ENCODE data around the gene PARK7. TPM values are rescaled to one million over a fixed set of nuclear protein-coding genes. Genes with fewer than 3 reads are reported as not detected.

The PARK7 gene
- total RNA-seq, 2 experiments from 2014 or later = 138 to 306 TPM

DNA sequence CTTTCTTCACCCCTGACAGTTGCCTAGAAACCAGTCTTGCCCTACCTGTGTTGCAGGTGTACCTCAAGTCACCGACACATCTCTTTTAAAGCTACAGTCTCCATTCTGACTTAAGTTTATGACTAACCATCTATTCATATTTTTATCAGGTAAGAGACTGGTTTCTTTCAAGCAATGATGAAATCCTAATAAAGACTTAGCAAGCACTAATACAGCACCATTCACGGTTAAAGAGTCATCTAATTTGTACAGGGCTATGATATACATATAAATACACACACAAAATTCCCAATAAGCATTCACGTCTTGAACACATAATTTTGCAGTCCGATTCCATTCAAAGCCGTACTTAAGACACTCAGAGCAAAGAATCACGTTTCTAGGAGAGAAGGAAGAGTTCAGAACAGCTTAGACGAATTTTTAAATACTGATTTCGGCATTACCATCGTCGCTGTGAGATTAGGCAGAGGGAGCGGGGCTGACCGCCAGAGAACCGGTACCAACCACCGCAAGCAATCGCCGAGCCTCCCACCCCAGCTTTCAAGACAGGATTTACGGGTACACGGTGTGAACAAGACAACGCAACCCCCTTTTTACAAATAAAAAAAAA, 63.7 kb downstream of the PARK7 start:
- no TSS peak for BruUV-seq (replicated peaks)
- ChIA-PET CTCF (ENCODE audit: unreplicated experiment) (no interaction called here), POLR2A (no interaction called here)
- Histone ChIP-seq H3K36me3 (ENCODE audit: insufficient read depth, low read length) (no peaks in the 10 kb centered on the region), H3K79me2 (ENCODE audit: insufficient read depth, low read depth, low read length) (no peaks in the 10 kb centered on the region), H3K4me2 (ENCODE audit: low read length) (no peak overlapping the region), H3K9me2 (ENCODE audit: insufficient read depth, low read length) (no peaks in the 10 kb centered on the region), H3K9me3 (ENCODE audit: low read length) (no peaks in the 10 kb centered on the region), H3K27ac (ENCODE audit: low read depth, low read length, poor library complexity, severe bottlenecking) (no peak overlapping the region), H3K4me1 (ENCODE audit: insufficient read depth, low read length, poor library complexity, severe bottlenecking) (no peaks in the 10 kb centered on the region), H4K20me1 (ENCODE audit: insufficient read depth, low read length) (no peaks in the 10 kb centered on the region), H3K4me3 (ENCODE audit: low read depth, low read length, poor library complexity, severe bottlenecking) (no peak overlapping the region), H2AFZ (ENCODE audit: low read length) (no peak overlapping the region)
- no peak for TF ChIP-seq EZH2phosphoT487 (IDR thresholded peaks at IDR 0.05; ENCODE audit: borderline replicate concordance, low read depth, low read length)
- TF ChIP-seq, protein P1, sequence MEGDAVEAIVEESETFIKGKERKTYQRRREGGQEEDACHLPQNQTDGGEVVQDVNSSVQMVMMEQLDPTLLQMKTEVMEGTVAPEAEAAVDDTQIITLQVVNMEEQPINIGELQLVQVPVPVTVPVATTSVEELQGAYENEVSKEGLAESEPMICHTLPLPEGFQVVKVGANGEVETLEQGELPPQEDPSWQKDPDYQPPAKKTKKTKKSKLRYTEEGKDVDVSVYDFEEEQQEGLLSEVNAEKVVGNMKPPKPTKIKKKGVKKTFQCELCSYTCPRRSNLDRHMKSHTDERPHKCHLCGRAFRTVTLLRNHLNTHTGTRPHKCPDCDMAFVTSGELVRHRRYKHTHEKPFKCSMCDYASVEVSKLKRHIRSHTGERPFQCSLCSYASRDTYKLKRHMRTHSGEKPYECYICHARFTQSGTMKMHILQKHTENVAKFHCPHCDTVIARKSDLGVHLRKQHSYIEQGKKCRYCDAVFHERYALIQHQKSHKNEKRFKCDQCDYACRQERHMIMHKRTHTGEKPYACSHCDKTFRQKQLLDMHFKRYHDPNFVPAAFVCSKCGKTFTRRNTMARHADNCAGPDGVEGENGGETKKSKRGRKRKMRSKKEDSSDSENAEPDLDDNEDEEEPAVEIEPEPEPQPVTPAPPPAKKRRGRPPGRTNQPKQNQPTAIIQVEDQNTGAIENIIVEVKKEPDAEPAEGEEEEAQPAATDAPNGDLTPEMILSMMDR (conservative IDR thresholded peaks at IDR 0.05; ENCODE audit: low read length) = no peak
- DNase-seq (ENCODE audit: low spot score) = no peak
- intact Hi-C loops (cut with micrococcal nuclease; ENCODE audit: unreplicated experiment) = no loop called here

DNA sequence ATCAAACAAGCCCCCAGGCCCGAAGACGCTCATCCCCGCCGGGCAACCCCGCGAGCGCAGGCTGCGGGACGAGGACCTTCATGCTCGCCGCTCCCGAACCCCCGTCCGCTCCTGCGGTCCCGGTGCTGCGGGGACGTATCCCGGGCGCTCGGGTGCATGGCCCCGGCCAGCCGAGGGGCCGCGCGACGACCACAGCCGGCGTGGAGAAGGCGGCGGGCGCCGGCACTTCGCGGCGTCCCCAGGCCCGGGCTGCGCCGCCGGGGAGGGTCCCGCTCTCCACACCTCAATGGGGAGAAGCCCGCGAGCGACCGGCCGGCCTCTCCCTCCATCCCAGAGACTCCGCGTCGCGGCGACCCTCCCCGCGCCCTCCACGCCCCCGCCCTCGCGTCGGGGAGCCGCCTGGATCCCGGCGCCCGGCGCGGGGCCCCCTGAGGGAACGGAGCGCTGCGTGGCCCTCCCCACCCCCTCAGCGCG, 64.2 kb downstream of the PARK7 start:
- Histone ChIP-seq H3K79me2 (ENCODE audit: insufficient read depth, low read depth, low read length) (no peaks in the 10 kb centered on the region), H3K36me3 (ENCODE audit: insufficient read depth, low read length) (no peaks in the 10 kb centered on the region), H2AFZ (ENCODE audit: low read length) (no peak overlapping the region), H4K20me1 (ENCODE audit: insufficient read depth, low read length) (no peaks in the 10 kb centered on the region), H3K4me2 (ENCODE audit: low read length) (no peak overlapping the region), H3K9me2 (ENCODE audit: insufficient read depth, low read length) (no peaks in the 10 kb centered on the region), H3K4me1 (ENCODE audit: insufficient read depth, low read length, poor library complexity, severe bottlenecking) (no peaks in the 10 kb centered on the region), H3K9me3 (ENCODE audit: low read length) (no peaks in the 10 kb centered on the region), H3K27ac (ENCODE audit: low read depth, low read length, poor library complexity, severe bottlenecking) (no peak overlapping the region), H3K4me3 (ENCODE audit: low read depth, low read length, poor library complexity, severe bottlenecking) (no peak overlapping the region)
- DNase-seq (ENCODE audit: low spot score) = no peak
- intact Hi-C loops (cut with micrococcal nuclease; ENCODE audit: unreplicated experiment) = no loop called here
- TF ChIP-seq, protein P1 (conservative IDR thresholded peaks at IDR 0.05; ENCODE audit: low read length) = no peak
- no peak for TF ChIP-seq EZH2phosphoT487 (IDR thresholded peaks at IDR 0.05; ENCODE audit: borderline replicate concordance, low read depth, low read length)
- POLR2A ChIA-PET = no interaction called here
- BruUV-seq (replicated peaks) = no TSS peak
- CTCF ChIA-PET (ENCODE audit: unreplicated experiment) = no interaction called here

DNA sequence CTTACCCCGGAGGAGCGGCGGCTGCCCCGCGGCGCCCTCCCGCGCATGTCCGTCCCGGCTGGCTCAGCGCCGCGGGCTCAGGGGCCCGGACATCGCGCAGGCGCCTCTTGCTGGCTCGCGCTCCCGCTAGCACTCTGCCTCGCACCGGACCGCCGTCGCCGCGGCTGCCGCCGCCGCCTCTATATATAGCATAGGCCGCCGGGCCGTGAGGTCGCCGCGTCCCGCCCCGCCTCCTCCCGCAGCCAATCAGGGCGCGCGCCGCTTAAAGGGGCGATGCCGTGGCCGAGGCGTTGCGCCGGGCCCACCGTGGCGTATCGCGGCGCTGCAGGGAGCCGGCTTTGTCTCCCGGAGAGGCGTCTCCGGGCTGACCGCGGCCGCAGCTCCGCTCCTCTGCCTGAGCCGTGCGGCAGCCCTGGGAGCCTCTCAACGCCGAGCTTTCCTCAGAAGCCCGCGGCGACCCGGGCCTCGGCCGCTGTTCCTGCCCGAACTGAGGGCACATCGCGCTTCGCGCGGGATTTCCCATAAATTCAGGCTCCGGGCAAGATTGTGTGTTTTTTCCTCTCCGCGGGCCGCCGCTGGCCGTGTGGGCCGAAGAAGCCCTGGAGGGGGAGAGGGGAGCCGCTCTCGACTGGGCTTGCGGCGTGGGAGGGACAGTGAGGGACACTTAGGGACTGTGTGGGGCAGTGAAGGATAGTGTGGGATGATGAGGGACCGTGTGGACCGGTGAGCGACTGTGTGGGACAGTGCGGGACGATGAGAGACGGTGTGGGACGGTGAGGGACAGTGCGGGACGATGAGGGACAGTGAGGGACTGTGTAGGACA, 64.9 kb downstream of the PARK7 start, which contains the start of gene ERRFI1:
Gene ERRFI1 (minus strand): TSS at position 157 of the 823 bp plus-strand sequence. CDS start 10,690 bp downstream, outside the sequence.
- no peak within 1 kb of the TSS for H3K27ac ChIP-seq (ENCODE audit: low read depth, low read length, poor library complexity, severe bottlenecking)
- no peaks in the 10 kb centered on the region for H3K79me2 ChIP-seq (ENCODE audit: insufficient read depth, low read depth, low read length)
- no peak for DNase-seq (ENCODE audit: low spot score)
- no peaks in the 10 kb centered on the region for H3K36me3 ChIP-seq (ENCODE audit: insufficient read depth, low read length)
- TF ChIP-seq EZH2phosphoT487 (IDR thresholded peaks at IDR 0.05; ENCODE audit: borderline replicate concordance, low read depth, low read length) = no peak
- TF ChIP-seq, protein P1 (conservative IDR thresholded peaks at IDR 0.05; ENCODE audit: low read length) = no peak
- no peak within 1 kb of the TSS for H3K4me3 ChIP-seq (ENCODE audit: low read depth, low read length, poor library complexity, severe bottlenecking)
- H3K9me2 ChIP-seq (ENCODE audit: insufficient read depth, low read length) = no peaks in the 10 kb centered on the region
- CTCF ChIA-PET (ENCODE audit: unreplicated experiment) = no interaction called here
- no peaks in the 10 kb centered on the region for H3K4me1 ChIP-seq (ENCODE audit: insufficient read depth, low read length, poor library complexity, severe bottlenecking)
- POLR2A ChIA-PET = no interaction called here
- no peak within 1 kb of the TSS for H2AFZ ChIP-seq (ENCODE audit: low read length)
- intact Hi-C loops (cut with micrococcal nuclease; ENCODE audit: unreplicated experiment) = no loop called here
- H3K4me2 ChIP-seq (ENCODE audit: low read length) = no peak within 1 kb of the TSS
- BruUV-seq (replicated peaks) = no TSS peak
- H4K20me1 ChIP-seq (ENCODE audit: insufficient read depth, low read length) = no peaks in the 10 kb centered on the region
- no peaks in the 10 kb centered on the region for H3K9me3 ChIP-seq (ENCODE audit: low read length)
